NT2/D1 (cell line): ENCODE results near the gene DPPA2.

Experiments used
- SUZ12 ChIP-seq: IDR thresholded peaks from 2 replicates; pipeline ENCODE4 v1.6.1; 2011; ENCODE audit not compliant: insufficient read length, insufficient read depth; ENCODE audit errors: extremely low read depth
- YY1 ChIP-seq: IDR thresholded peaks from 2 replicates; pipeline ENCODE4 v1.6.1; 2011; ENCODE audit not compliant: insufficient read length, insufficient read depth
- ZNF274 ChIP-seq: IDR thresholded peaks from 2 replicates; pipeline ENCODE4 v1.6.1; 2011; ENCODE audit warnings: mild to moderate bottlenecking, low read depth, low read length

DNA sequence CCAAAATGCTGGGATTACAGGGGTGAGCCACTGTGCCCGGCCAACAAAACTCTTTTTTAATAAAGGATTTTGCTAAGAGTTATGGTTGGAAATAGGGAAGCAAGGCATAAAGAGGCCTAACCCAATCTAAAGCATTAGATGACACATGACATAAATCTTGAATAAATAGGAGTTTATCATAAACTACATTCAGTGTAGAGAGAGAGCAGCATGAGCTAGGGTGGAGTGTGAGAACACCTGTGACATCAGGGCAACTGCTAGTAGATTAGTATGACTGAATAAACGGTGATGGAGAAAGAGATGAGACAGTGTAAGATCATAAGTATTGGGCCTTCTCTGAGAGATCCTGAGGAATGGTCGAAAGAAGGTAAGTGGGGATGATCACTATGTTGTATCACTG, 63.7 kb downstream of the DPPA2 start:
- TF ChIP-seq ZNF274 (no peak), YY1 (no peak), SUZ12 (no peak)
